ENCODE results near the gene UBR2.

GRCh38 chr6:42690151-42690702 is 126.4 kb downstream of the UBR2 start:
- no peak for TF ChIP-seq POLR2A (IDR thresholded peaks at IDR 0.05)
- TF ChIP-seq CTCF (IDR thresholded peaks at IDR 0.05), result no peak

All from thyroid gland (tissue), 4 donors.